ENCODE results near the gene RNF148.

Gene RNF148, protein sequence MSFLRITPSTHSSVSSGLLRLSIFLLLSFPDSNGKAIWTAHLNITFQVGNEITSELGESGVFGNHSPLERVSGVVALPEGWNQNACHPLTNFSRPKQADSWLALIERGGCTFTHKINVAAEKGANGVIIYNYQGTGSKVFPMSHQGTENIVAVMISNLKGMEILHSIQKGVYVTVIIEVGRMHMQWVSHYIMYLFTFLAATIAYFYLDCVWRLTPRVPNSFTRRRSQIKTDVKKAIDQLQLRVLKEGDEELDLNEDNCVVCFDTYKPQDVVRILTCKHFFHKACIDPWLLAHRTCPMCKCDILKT

DNA sequence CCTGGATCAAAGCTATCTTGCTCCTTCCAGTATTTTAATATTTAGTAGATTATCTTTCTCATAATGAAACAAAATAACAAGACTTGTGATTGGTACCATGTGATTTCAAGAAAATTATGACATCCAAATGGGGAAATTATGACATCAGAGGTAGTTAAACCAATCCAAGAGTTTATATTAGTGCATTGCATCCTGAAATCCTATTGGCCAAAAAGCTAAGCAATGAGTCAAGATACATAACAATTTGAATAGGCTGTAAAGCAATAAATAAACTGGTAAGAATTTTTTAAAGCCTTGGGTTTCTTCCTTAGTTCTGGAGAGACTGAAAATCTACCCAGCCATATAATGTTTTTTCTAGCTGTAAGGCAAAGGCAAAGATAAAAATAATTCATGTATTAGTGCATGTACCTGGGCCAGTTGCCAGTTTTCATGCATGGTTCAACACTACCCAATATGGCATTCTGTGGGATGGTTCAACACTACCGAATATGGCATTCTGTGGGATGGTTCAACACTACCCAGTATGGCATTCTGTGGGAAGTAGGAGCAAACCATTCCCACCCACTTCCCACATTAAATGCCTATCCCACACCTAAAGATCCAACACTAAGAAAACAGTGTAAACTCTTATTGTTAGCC is at the start of gene RNF148:
Gene RNF148, minus strand, starts transcription at position 51 of the 639 bp plus-strand sequence. CDS start 172 bp downstream, outside the sequence.
- DNase-seq (ENCODE audit: low spot score) = no peak

DNA sequence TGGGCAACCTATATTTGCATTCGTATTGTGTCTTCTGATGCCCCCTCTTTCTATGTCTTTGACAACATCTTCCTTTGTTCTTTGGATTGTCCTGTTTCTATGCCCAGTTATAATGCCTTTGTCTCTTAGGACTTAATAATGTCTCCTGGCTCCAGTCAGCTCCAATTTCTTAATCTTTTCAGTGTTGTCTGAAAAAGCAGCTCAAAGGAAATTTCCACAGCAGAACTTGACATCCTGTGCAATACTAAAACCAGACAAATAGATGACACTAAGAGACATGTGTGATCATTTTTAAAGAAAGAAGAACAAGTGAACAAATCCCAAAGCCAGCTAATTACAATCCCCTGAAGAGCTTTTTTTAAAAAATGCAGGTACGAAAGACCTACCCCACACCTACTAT is 47.7 kb upstream of the RNF148 start:
- no peak for DNase-seq (ENCODE audit: low spot score)

DNA sequence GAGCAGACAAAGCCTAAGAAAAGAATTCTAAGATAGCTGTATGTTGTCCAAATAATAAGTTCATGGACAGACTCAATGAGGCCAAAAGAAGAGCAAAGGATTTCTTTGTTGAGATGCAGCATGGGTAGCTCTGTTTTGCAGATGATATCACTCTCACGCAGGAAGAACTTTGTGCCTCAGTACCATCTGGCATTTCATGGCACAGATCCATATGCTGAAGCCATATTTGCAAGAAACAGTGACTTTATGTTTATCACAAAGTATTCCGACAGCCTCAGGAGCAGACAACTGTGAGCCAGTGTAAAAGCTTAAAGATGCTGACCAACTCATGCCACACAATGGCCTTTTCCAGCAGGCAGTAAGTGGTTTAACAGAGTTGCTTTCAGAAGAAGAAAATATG is 45.5 kb upstream of the RNF148 start:
- DNase-seq (ENCODE audit: low spot score) = no peak

- no peak for DNase-seq (ENCODE audit: low spot score)
Measured at GRCh38 chr7:122746948-122747347, 44.2 kb upstream of the RNF148 start.

DNA sequence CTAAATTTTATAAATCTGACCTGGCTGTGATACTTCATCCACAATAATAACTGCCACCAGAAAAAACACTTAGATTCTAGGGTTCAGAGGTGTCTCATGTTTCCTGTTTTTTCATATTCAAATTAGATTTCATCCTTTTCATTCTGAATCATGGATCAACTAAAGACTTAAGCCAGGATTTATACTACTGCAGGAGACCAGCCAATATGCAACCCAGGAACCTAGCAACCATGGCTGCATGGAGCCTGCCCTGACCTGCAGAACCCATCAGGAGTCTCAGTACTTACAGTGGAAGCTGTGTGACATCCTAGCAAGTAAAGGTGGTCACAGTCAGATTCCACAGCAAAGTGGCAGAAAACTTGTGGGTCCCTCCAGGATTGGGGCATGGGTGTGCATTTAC is 40.5 kb upstream of the RNF148 start:
- DNase-seq (ENCODE audit: low spot score) = no peak

GRCh38 chr7:122738947-122739346 is 36.2 kb upstream of the RNF148 start:
- no peak for DNase-seq (ENCODE audit: low spot score)

DNA sequence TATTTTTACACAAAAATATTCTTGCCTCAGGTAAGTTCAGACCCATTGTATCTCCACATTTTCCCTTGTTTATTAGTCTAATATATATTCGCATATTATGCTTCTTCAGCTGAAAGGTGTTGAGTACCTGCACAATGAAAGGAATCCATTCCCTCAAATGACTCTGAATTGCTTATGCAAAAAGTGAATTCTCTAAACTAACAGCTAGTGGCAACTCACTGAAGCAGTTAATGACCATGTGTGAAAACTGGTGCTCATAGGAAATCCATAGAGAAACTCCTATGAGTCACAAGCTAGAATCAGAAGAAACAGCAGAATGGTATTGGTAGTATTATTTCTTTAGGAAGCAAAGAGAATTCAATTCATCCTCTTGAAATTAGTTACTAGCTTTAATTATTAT is 33.5 kb upstream of the RNF148 start:
- DNase-seq (ENCODE audit: low spot score) = no peak

GRCh38 chr7:122727759-122728158 is 25.0 kb upstream of the RNF148 start:
- no peak for DNase-seq (ENCODE audit: low spot score)

GRCh38 chr7:122727354-122727753 is 24.6 kb upstream of the RNF148 start:
- no peak for DNase-seq (ENCODE audit: low spot score)

DNA sequence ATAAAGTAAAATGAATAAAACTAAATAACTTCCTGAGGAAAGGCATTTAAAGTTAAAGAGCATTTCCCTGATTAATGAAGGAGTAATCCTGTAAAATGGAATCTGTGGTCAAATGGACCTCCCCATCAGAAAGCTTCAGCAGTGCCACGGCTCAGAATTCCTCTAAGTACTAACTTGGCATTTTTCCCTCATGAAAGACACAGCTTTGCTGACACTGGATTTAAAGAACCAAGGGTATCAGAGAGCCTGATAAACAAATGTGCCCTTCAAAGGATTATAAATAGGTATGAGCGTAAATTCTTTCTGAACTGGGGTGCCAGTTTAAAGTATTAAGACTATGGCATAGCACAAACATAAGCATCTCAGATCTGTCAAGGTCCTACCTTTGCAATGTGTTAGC is 24.2 kb upstream of the RNF148 start:
- no peak for DNase-seq (ENCODE audit: low spot score)

DNA sequence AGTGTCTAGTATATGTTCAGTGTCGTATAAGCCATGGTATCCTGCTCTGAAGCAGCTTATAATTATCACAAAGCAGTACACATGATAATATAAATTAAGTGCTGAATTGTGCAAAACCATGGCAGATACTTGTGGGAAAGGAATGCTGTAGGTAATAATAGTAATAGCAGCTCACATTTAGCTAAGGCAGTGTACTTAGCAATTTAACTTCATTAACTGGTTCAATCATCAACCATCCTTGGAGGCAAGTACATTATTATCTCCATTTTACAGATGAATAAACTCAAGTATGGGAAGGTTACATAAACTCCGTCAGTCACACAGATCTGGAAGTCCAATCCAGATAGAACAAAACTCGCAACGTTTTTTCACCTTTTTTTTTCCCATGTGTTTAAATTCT is 21.6 kb upstream of the RNF148 start:
- no peak for DNase-seq (ENCODE audit: low spot score)

DNA sequence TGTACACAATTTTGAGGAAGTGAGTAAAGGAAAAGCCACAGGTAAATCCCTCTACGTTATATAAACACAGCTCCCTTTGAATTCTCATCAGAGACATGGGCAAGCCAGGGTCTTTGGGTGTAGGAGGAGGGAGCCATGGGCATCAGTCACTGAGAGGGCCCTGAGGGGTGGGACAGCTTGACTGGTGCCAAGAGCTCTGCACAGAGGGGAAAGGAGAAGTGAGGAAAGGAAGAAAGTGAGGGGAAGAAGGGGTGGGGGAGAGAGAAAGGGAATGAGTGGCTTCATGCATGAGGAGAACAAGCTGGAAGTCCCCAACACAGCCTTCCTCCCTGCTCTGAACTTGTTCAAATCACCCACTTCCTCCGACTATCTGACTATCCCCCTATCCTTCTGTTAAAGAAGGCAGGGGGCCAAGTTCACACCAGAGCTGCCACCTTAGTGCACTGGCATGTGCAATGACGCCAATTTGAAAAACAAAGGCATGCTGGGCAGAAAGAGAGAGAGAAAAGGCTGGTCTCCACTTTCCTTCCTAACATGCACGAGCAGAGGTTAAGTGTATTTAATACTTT is 16.4 kb upstream of the RNF148 start:
- DNase-seq (ENCODE audit: low spot score) = no peak

GRCh38 chr7:122717356-122718089 is 14.8 kb upstream of the RNF148 start:
- no peak for DNase-seq (ENCODE audit: low spot score)

DNA sequence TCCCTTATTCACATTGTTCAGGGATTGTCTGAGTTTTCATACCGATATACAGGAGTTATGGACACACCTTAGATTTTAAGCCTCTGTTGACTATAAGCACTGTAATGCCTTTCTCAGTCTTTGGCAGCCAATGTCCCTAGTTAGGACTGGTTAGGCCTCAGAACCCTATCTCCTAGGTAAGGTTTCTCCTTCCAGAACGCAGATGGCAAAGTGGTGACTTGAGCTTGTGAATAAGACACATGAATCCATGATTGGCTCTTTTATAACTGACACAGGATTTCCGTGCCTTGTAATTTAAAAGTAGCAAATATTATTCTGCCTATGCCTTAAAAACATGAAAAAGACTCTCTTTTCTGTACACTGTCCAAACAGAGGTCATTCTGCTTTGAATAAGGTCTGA is 12.5 kb upstream of the RNF148 start:
- no peak for DNase-seq (ENCODE audit: low spot score)

DNA sequence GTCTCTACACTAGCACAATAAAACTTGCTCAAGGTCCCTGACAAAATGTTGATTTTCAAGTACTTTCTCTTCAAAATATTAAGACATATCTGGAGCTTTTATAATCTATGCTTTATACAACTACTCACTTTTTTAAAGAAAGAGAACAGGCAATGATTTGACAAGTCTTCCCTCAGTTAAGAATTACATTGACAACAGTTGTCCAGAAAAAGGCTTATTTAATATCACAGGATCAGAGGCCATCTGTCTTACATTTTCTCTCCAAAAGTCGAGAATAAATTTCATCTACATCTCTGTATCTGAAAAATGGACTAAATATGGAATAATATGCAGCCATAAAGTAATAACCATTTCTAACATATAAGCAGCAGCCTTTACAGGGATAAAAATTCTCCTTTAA is 8.2 kb upstream of the RNF148 start:
- no peak for DNase-seq (ENCODE audit: low spot score)

GRCh38 chr7:122709930-122710646 is 7.4 kb upstream of the RNF148 start:
- DNase-seq (ENCODE audit: low spot score) = no peak

DNA sequence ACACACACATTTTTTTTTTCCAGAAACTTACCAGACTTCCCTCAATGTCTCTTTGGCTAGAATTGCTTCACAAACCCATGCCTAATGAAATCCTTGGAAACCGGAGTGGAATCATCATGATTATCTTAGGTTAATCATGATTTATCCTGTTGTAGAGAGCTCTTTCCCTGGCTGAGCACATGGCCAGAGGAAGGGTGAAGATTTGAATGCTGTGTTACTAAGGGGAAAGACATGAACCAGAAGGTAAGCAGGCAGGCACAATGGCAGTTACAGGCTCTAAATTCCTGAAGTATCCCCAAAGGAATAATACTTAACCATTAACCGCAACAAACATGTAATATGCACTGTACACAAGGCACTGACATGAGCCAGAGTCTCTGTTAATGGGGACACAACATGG is 4.1 kb upstream of the RNF148 start:
- no peak for DNase-seq (ENCODE audit: low spot score)

DNA sequence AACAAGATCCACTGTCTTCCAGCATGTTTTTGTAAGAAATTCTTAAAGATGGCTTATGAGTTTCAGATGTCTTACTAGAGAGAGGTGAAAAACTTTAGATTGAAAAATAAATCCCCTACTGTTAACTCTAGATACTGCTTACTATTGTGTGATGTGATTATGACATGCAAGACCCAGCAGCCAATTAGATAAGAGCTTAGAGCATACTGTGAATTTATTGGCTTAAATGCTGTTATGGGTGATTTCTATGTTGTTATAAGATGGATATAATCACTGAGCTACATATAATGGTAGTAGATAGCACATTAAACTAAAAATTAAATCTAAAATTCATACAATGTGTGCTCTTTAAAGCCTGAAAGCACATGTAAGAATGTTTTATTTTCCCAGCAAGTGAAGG is 3.7 kb downstream of the RNF148 start, which contains the start of gene RNF133:
Gene RNF133, minus strand, starts transcription at position 101 of the 400 bp plus-strand sequence. CDS start 199 bp downstream, outside the sequence.
- no peak for DNase-seq (ENCODE audit: low spot score)

- DNase-seq (ENCODE audit: low spot score) = no peak
Measured at GRCh38 chr7:122695816-122696215, 6.9 kb downstream of the RNF148 start.

- no peak for DNase-seq (ENCODE audit: low spot score)
Measured at GRCh38 chr7:122694697-122695096, 8.0 kb downstream of the RNF148 start.

DNA sequence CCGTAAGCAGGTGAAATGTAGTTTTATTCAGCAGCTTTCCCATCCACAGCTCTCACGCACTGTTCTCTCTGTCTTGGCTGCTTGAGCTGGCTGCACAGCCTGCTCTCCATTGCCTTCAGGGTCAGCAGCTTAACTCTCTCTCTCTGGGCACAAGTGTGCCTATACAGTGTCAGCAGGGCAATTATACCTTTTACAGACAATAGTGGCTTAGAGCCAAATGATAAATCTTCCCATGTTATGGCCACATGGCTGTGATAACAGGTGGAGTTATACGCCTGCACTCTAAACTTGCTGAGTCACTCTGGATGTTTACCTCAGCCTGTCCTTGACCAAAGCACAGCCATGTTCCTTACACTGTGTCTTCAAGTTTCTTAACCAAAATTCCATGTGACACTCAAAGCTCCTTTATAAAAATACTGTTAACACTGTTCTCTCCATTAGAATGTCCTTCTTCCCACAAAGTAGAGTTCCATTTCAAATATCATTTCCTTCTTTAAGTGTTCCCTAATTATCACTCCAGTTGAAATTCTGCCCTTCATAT is 9.9 kb downstream of the RNF148 start:
- no peak for DNase-seq (ENCODE audit: low spot score)
